GM21447 (cell line): ENCODE results near the gene RPS6KB1.
"Not testable (repeated sequence)": the region's sequence is repeated elsewhere in the genome, so short reads cannot be mapped to it uniquely, and the experiment has no call there.

Experiments
- ATAC-seq: cut with Tn5 transposase; IDR thresholded peaks from one replicate; pipeline ENCODE4 v1.9.1; 2021; ENCODE audit not compliant: unreplicated experiment

The RPS6KB1 gene

DNA sequence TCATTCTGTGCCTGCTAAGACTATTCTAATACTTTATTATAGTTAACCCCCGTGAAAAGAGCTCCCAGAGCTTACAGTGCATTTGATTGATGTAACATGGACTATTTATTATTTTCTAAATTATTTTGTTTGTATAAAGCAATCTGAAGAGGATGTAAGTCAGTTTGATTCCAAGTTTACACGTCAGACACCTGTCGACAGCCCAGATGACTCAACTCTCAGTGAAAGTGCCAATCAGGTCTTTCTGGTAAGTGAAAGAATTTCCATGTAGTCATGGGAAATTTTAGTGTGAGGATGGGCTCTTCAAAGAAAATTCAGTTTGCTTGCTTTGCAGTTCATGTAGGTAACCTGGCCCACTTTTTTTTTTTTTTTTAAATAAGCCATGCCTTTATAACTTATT is 47.8 kb downstream of the RPS6KB1 start:
- not testable (repeated sequence) for ATAC-seq

DNA sequence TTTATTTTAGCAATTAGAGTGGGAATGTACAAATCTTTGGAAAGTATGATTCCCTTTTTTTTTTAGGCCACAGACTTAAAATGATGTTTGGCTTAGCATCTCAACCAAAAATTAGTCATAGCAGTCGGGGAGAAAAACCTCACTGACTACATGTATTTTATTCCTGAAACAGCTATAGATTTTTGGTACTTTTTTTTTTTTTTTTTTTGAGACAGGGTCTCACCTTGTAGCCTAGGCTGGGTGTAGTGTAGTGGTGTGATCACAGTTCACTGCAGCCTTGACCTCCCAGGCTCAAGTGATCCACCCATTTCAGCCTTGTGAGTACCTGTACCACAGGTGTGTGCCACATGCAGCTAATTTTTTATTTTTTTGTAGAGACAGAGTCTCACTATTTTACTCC is 48.2 kb downstream of the RPS6KB1 start:
- ATAC-seq: no peak

DNA sequence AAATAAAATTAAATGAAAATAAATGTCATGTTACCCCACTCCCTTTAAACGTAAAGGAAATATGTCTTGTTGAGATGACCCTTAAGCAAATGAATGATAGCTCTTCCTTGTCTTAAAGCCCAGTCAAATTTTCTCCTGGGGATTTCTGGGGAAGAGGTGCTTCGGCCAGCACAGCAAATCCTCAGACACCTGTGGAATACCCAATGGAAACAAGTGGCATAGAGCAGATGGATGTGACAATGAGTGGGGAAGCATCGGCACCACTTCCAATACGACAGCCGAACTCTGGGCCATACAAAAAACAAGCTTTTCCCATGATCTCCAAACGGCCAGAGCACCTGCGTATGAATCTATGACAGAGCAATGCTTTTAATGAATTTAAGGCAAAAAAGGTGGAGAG is 53.5 kb downstream of the RPS6KB1 start:
- not testable (repeated sequence) for ATAC-seq

DNA sequence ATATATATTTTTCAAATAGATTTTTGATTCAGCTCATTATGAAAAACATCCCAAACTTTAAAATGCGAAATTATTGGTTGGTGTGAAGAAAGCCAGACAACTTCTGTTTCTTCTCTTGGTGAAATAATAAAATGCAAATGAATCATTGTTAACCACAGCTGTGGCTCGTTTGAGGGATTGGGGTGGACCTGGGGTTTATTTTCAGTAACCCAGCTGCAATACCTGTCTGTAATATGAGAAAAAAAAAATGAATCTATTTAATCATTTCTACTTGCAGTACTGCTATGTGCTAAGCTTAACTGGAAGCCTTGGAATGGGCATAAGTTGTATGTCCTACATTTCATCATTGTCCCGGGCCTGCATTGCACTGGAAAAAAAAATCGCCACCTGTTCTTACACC is 54.4 kb downstream of the RPS6KB1 start:
- not testable (repeated sequence) for ATAC-seq

DNA sequence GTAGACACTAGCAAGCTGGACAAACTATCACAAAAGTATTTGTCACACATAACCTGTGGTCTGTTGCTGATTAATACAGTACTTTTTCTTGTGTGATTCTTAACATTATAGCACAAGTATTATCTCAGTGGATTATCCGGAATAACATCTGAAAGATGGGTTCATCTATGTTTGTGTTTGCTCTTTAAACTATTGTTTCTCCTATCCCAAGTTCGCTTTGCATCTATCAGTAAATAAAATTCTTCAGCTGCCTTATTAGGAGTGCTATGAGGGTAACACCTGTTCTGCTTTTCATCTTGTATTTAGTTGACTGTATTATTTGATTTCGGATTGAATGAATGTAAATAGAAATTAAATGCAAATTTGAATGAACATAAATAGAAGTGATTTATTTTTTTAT is 57.1 kb downstream of the RPS6KB1 start:
- no peak for ATAC-seq

DNA sequence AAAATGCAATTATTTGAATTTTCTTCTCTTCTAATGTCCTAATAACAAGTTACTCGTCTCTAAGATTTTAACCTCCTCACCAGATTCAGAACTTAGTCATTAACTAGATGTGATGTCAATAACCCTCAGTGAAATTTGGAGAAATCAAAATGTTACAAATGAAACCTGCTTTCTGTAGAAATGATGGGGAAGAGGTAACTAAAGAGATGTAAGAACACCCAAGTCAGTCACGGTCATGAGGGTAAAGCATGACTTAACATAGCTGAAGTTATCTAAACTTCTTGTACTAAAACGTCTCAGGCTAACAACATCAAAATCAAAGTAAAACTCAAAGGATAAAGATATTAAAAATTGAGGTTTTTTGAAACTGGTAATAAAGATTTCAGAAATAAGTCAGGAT is 61.9 kb downstream of the RPS6KB1 start:
- no peak for ATAC-seq

DNA sequence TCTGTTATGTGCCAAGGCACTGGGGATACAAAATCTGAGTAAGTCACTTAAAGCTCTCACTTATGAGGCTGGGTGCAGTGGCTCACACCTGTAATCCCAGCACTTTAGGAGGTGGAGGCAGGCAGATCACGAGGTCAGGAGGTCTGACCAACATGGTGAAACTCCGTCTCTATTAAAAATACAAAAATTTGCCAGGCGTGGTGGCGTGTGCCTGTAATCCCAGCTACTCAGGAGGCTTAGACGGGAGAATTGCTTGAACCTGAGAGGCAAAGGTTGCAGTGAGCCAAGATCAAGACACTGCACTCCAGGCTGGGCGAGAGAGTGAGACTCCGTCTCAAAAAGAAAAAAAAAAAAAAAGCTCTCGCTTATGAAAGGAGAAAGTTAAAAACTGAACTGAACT is 66.7 kb downstream of the RPS6KB1 start:
- ATAC-seq: not testable (repeated sequence)

DNA sequence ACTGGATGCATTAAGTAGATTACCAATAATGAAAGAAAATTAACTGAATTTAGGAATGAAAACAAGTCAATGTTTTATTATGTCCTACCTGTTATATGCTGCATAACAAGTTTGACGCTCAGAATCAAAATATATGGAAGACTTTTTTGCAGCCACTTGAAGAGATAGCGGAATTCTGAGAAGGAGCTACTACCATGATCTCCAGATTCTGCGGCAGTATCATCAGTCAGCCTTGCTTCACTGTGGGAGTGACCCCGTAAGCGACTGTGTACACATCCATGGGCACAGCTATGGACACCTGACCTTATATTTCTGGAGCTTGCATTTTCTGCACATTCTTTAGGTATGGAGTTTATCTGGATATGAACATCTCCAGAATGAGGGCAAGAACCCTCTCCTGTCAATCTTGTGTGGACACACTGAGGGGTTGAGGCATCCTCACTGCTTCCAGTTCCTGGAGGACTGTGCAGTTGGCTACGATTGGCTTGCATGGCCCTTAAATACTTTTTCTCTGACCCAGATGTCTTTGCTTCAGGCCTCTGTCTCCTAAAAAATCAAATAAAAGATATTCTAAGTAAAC is 69.9 kb downstream of the RPS6KB1 start:
- ATAC-seq: no peak

DNA sequence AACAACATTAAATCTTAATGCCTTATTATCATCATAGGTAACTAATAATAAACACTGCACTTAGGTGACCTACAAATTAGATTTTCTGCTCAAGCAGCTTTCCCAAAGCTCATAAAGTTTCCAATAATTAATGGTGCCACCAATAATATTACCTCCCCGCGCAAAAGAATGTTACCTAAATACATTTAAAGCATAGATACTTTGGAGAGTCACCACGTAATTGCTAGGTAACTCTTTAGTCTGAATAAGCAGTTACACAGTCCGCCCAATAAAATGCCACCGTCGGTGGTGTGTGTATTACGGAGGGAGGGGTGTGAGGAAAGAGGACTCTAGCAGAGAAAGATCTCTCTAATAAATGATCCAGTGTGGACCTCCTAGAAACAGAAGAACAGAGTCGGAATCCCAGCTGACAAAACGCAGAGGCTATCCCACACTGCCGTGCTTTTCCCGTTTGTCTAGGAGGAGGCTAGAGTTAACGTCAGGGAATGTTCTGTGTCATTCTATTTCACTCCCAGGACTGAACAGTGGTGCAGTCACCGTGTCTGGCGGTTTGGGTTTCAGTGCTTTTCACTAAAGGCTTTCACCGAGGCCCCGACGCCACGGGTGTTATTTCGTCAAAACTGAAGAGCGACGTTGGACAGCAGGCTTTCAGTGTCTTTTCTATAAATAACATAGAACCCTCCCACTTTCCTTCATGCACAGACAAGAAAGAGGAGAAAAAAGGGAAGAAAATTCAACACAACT is 71.0 kb downstream of the RPS6KB1 start:
- peak; percentile 51 for ATAC-seq

DNA sequence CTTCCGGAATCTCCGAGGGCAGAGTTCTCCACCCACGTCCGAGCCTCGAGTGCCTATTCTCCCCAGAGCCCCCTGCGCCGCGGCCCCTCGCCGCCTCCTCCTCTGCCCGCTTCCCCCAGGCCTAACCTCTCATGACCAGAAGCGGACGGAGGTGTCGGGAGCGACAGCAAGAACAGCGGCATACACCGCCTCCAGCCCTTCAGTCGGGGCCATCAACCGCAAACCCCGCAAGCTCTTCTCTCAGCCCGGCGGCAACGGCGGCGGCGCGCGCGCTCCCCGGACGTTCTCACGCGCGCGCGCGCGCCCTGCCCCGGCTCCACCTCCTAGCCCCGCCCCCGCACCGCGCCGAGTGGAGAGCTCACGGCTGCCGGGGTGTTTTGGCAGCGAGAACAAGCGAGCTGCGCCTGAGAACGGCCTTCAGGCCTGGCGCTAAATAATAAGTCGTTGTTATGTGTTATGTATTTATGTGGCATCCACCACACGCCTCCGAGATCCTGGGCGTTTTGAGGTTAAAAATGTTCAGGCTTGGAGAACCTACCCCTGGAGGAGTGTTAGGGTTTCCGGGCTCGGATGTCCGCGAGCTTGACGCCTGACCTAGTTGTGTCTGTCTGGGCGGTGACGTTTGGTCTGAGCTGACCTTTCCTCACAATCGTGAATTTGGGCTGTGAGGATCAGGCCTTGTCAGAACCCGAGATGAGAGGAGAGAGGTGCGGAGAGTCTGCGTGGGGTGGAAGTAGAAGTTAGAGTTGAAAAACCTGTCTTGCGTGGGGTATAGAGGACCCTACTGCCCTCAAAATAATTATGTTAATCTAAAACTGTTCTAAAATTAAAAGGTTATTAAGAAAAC is 71.8 kb downstream of the RPS6KB1 start, which contains the start of gene RNFT1:
TSS of gene RNFT1 (minus strand) at position 259 of the 847 bp plus-strand sequence. CDS start at position 182, 77 bp downstream.
- peak; percentile 74 for ATAC-seq

DNA sequence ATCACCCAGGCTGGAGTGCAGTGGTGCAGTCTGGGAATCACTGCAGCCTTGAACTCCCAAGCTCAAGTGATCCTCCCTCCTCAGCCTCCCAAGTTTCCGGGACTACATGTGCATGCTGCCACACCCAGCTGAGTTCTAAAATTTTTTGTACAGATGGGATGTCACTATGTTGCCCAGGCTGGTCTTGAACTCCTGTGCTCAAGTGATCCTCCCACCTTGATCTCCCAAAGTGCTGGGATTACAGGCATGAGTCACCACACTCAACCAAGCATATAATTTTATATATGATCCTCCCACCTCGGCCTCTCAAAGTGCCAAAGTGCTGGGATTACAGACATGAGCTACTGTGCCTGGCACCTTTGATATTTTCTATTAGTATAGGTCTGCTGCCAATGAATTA is 78.8 kb downstream of the RPS6KB1 start:
- not testable (repeated sequence) for ATAC-seq

DNA sequence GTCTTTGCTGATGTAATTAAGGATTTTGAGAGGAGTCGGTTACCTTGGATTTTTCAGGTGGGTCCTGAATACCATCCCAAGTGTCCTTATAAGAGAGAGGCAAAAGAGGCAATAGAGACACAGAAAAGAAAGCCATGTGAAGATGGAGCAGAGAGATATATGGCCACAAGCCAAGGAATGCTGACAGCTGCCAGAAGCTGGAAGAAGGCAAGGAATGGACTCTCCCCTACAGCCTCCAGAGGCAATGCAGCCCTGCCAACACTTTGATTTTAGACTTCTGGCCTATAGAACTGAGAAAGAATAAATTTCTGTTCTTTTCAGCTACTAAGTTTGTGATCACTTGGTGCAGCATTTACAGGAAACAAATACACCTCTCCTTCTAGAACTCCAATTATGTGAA is 79.9 kb downstream of the RPS6KB1 start:
- no peak for ATAC-seq

DNA sequence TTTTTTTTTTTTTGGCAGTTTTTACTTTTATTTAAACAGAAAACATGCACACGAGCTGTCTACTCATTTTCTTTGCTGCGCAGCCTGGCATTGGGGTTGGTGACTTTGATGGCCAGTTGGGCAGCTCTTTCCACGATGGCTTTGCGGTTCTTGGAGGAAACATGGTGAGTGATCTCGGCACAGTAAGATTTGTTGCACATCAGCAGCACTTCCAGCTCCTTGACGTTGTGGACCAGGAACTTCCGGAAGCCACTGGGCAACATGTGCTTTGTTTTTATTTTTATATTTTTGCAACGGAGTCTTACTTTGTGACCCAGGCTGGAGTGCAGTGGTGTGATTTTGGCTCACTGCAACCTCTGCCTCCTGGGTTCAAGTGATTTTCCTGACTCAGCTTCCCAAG is 80.6 kb downstream of the RPS6KB1 start:
- not testable (repeated sequence) for ATAC-seq

DNA sequence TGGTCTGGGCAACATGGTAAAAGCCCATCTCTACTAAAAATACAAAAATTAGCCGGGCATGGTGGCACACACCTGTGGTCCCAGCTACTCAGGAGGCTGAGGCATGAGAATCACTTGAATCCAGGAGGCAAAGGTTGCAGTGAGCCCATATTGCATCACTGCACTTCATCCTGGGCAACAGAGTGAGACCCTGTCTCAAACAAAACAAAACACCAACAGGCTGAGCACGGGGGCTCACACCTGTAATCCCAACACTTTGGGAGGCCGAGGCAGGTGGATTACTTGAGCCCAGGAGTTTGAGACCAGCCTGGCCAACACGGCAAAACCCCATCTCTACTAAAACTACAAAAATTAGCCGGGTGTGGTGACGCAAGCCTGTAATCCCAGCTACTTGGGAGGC is 82.2 kb downstream of the RPS6KB1 start:
- not testable (repeated sequence) for ATAC-seq

DNA sequence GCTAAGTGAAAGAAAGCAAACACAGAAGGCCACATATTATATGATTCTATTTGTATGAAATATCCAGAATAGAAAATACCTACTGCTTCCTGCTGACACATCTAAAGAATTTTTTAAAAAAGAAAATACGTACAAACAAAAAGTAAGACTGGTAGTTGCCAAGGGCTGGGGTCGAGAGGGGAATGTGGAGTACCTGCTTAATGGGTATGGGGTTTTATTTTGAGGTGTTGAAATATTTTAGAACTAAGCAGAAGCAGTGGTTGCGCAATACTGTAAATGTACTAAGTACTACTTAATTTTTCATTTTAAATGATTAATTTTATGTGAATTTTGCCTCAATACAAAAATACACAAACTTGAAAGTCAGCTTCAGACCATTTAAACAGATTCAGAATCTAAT is 103.7 kb downstream of the RPS6KB1 start:
- ATAC-seq: not testable (repeated sequence)
